COR-L47 (cell line): ENCODE measurements around the gene UQCRHL.
A peak's percentile ranks its signal among the peaks of the same experiment; 100 is the strongest.

Experiments used
- DNase-seq: peaks from one replicate; lab custom pipeline; 2025; lab: John Stamatoyannopoulos, UW

Gene UQCRHL

DNA sequence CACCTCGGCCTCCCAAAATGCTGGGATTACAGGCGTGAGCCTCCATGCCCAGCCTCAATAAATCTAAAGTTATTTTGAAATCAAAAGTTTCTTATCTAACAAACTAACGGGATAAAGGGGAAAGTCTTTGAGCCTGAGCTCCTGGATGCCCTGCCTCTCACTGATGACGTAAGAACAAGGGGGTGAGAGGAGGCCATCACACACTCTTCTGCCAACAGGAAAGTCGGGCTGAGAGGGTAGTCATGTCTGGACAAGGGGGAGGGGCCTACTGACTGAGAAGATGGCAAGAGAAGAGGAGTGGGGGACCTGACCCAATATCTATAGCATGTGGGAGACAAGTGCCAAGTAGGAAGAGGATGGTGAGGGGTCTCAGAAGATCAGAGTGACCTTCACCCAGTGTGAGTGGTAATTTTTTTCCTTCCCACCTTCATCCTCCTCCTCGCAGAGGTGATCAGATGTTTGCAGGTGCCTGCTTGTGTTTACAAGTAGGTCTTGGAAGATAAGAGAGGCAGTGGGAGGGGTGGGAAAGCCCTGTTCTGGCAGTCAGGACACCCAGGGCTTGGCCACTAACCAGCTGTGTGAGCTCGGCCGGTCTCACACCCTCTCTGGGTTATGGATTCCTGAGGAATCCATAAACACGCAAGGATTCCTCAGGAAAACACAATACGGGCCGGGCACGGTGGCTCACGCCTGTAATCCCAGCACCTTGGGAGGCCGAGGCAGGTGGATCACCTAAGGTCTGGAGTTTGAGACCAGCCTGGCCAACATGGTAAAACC is 9.6 kb downstream of the UQCRHL start:
- no peak for DNase-seq

DNA sequence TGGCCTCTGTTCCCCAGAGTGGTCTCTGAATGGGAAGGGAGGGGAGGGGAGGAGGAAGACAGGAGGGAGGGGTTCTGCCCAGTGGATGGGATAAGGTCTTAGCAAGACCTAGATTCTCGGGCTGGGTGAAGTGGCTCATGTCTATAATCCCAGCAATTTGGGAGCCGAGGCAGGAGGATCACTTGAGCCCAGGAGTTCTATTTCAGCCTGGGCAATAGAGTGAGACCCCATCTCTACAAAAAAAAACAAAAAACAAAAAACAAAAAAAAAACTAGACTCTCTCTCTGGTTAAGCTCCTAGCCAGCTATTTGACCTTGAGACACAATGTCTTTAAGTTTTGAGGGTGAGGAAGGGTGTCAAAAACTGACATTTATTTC is 11.4 kb downstream of the UQCRHL start:
- no peak for DNase-seq

DNA sequence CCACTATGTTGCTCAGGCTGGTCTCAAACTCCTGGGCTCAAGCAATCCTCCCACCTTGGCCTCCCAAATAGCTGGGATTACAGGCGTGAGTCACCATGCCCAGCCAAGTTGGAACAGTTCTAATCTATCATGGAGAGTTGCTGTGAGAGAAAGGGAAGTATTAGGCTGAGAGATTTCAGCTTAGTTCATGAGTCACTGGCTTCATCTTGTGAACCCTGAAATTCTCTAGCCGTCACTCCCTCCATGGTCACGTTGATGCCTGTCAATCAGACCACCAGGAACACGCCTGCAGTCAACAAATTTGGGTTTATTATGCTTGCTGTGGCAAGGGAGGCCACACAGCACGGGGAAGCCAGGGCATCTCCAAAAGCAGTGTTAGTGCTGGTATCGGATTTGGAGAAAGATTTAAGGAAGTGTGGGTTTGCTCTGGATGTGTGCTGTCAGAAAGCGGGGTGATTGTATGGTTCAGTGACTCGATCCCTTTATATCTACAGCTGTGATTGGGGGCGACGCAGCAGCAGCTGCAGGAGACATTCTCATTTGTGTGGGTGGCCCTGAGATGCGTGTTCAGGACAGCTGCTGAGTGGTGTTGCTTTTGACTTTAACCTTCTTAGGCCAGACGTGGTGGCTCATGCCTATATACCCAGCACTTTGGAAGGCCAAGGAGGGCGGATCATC is 18.7 kb downstream of the UQCRHL start:
- DNase-seq: no peak

DNA sequence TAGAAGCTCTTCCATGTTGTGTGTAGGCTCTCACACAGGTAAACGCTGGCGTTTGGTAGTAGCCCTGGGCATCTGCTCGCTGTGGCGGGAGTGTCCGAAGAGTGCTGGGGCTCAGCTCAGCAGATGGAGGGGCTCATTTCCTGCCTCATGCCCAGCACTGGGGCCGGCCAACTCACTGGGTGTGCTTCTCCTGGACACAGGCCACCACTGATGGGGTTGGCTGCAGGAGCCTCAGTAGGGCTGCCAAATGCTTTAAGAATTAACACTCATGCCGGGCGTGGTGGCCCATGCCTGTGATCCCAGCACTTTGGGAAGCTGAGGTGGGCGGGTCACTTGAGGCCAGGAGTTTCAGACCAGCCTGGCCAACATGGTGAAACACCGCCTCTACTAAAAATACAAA is 20.9 kb downstream of the UQCRHL start:
- no peak for DNase-seq

DNA sequence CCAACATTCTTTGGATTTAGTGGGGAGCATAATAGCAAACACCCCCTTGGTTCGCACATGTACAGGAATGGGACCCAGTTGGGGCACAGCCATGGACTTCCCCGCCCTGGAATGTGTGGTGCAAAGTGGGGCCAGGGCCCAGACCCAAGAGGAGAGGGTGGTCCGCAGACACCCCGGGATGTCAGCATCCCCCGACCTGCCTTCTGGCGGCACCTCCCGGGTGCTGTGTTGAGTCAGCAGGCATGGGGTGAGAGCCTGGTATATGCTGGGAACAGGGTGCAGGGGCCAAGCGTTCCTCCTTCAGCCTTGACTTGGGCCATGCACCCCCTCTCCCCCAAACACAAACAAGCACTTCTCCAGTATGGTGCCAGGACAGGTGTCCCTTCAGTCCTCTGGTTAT is 21.8 kb downstream of the UQCRHL start:
- DNase-seq: no peak

DNA sequence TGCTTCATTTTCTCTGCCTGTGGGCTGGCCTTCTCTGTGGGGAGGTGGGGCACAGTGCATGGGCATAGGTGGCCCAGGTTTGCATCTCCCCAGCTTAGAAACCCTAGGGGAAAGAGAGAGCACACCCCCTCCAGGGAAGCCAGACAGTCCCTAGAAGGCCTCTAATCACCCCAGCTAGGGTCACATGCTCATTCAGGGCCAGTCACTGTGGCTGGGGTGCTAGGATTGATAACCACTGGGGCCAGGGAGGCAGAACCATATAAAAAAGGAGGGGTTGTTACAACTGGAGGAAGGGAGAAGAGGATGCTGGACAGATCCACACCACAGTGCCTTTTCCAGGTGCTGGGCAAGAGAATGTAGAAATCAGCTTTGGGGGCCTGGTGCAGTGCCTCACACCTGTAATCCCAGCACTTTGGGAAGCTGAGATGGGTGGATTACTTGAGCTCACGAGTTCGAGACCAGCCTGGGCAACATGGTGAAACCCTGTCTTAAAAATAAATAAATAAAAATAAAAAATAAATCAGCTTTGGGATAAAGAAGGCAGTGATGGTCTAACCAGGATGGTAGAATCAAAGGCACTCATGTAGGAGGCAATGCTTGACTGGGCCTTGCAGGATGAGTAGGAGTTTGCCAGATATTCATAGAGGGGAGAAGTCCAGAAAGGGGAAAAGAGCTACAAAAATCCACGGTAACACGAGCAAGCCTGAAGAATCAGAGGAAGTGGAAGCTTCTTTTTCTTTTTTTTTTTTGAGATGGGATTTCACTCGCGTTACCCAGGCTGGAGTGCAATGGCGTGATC is 29.3 kb downstream of the UQCRHL start:
- no peak for DNase-seq

GRCh38 chr1:15775706-15776105 is 31.7 kb downstream of the UQCRHL start:
- DNase-seq: no peak

DNA sequence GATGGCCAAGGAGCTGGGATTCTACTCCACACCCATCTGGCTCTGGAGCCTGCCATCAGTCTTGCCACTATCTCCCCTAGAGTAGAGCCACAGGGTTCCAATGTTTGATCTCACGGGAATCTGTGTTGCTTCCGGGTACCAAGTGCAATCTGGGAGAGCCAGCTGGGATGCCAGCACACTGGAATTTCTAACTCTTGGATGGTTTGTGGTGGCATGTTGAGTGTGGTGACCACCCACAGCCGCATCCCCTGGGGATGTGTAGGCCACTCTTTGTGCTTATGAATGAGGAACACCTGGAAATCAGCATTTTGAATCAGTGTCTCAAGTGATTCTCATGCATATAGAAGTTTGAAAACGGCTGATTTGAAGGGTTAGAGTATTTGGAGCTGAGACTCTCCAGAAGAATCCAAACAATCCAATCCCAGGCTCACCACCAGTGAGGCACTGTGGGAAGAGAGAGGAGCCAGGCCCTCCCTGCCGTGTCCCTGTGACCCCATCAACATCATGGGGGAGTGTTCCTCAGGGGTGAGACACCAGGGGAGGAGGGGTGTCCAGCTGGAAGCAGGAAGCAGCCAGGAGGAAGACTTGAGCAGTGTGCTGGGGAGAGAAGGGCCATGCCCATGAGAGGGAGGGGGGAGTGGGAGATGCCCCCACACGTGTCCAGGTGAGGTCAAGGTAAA is 35.5 kb downstream of the UQCRHL start:
- no peak for DNase-seq

- DNase-seq: no peak
These were observed 37.0 kb downstream of the UQCRHL start for GRCh38 chr1:15770313-15770962.

DNA sequence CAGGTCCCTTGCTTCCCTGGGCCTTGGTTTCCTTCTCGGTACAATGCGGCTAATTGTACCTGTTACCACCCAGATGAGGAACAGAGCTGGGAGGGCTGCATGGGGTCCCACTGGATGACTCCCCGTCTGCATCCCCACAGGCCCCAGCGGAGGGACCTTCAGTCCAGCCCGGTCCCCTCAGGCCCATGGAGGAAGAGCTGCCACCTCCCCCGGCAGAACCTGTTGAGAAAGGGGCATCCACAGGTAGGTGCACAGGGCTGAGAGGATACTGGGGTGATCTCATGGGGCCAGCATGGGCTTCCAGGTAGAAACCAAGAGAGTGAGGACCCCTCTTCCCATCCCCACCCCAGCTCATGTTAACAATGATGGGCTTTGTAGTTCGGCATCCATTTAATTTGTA is 39.1 kb downstream of the UQCRHL start:
- DNase-seq: no peak

GRCh38 chr1:15767941-15768340 is 39.5 kb downstream of the UQCRHL start:
- DNase-seq: no peak

DNA sequence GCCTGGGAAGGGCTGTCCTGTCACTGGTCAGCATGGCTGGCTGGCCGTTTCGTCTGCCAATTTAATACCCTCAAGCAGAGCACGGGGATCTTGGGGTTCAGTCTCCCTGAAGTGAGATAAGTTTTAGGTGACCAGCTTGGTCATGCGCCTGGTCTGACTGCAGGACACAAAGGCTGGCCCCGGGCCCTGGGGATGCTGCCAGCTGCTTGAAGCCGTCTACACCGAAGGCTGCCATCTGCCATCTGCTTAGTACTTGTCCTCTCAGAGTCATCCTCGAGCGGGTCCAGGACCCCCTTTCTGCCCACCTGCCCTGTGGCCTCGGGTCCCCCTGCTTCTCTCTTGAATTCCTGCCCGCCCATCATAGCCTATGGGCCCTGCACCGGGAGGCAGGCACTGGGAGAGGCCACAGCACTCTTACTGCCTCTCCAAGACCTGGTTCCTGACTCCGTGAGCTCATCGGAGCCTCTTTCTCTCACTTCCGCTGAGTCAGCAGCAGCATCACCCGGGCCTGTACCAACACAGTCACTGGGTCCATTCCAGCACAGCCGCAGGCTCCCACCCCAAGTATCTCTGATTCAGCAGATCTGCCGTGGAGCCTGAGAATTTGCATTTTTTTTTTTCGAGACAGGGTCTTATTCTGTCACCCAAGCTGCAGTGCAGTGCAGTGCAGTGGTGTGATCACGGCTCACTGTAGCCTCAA is 41.8 kb downstream of the UQCRHL start:
- DNase-seq: no peak

DNA sequence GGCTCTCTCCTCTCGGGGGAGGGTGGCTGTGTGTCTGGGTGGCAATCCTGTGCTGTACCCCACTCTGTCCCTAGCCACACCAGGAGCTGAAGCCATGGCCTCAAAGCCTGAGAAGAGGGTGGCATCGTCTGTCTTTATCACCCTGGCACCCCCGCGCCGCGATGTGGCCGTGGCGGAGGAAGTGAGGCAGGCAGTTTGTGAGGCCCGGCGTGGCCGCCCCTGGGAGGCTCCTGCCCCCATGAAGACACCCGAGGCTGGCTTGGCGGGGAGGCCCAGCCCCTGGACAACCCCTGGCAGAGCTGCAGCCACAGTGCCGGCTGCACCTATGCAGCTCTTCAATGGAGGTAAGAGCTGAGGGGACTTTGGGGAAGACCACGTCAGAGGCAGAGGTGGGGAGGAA is 42.6 kb downstream of the UQCRHL start:
- DNase-seq: no peak

- no peak for DNase-seq
These were observed 43.1 kb downstream of the UQCRHL start for GRCh38 chr1:15764269-15764764.

DNA sequence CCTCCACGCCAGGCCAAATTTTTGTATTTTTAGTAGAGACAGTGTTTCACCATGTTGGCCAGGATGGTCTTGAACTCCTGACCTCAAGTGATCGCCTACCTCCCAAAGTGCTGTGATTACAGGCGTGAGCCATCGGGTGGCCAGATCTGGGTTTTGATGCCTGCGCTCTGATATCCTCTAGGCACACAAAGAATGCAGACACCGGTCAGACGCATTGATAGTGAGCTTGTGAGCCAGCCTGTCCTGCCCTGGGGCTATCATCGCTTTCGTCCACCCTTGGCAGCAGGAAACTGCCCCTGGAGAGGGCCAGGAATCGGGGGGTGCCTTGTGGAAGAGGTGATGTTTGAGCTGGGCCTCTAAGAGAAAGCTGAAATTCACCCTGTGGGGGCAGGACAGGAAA is 44.9 kb downstream of the UQCRHL start:
- DNase-seq: no peak

DNA sequence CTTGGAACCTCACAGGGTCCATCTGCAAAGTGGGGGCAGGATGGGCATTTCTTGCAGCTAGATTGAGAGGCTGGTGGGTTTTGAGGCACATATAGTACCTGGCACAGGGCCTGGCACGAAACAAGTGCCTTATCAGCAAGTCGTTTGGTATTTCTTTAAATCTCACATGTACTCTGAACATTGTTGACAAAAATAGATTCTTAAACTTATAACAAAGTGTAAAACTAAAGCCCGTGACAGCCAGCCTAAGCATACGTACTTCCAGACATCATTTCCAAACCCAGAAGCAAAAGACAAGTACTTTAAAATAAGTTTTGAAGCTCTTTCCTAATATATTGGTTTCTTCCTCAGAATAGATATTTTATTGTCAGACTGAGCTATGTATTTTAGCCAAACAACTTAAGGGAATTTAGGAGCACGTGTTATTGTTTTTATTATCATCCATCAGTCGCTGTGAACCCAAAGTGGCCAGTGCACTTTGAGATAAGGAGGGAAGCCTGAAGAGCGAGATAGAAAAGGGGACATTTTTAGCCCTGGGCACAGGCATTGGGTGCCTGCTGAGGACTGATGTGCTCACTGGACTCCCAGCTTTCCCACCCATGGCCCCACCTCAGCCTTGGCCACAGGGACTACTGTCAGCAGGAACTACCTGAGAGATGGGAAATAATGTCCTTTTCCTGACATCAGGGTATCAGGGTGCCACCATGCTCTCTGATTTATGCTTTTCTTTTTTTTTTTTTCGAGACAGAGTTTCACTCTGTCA is 45.9 kb downstream of the UQCRHL start:
- no peak for DNase-seq

- DNase-seq: no peak
These were observed 46.8 kb downstream of the UQCRHL start for GRCh38 chr1:15760520-15761211.

DNA sequence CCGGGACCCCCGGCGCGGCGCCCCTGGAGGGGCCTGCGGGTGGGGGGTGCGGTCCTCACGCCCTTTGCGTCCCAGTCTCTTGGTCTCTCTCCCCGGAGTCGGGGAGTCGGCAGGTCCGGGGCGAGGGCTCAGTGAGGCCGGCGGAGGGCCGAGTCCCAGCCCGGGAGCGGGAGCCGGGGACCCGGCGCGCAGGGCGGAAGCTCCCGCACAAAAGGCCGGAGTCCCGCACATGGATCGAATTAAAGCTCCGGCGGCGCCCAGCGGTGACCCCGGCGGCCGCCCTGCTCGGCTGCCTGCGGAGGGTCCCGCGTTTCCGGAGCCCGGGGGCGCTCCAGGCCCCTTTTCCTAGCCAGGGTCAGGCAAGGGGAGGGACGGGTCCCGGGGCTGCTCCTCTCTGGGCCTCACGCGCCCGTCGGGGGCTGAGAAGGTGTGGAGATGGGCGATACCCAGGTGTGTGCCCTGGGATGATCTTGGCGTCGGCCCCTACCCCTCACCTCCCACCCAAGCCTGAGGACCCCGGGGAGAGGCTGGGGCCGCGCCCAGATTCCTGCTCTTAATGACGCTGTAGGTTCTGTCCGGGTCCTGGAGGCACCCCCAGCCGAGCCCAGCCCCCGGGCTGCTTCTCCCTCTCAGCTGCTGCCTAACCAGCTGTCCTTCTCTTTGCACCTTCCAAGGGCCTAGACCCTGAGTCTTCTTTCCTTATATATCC is 48.3 kb downstream of the UQCRHL start:
- no peak for DNase-seq

DNA sequence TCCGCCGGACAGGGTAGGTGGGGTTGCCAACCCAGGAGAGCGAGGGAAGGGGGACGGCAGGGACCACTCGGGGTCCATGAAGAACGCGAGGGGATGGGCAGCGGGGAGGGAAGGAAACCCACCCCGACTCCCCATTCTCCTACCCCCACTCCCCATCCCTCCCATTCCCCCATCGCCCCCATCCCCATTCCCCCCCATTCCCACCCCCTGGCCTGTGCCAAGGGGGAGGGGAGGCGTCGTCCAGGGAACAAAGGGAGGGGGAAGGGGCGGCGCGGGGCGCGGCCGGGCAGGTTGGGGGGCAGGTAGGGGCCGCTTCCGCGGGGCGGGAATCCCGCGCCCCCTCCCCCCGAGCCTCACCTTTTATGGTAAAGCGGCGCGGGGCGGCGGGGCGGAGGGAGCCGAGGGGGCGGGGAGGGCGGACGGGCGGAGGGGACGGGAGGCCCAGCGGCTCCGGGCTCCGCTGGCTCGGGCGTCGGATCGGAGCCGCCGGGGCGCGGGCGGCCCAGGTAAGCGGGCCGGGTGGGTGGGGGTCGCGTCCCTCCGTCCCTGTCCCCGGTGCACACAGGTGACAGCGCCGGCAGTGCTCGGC is 49.0 kb downstream of the UQCRHL start, which contains the start of gene FBLIM1:
FBLIM1 (plus strand) TSS at position 453 of the 589 bp plus-strand sequence. CDS start 6,189 bp downstream, outside the sequence.
- peak; percentile 10 for DNase-seq
